ENCODE results near the gene CAMKK1.

Gene CAMKK1

GRCh38 chr17:3843935-3844516 is 48.8 kb downstream of the CAMKK1 start:
- DNase-seq: peak; percentile 67

- DNase-seq: no peak
Measured at GRCh38 chr17:3838206-3838605, 54.6 kb downstream of the CAMKK1 start.

GRCh38 chr17:3836551-3836950 is 56.3 kb downstream of the CAMKK1 start:
- no peak for DNase-seq

- DNase-seq: no peak
Measured at GRCh38 chr17:3835410-3836229, 57.2 kb downstream of the CAMKK1 start.

DNA sequence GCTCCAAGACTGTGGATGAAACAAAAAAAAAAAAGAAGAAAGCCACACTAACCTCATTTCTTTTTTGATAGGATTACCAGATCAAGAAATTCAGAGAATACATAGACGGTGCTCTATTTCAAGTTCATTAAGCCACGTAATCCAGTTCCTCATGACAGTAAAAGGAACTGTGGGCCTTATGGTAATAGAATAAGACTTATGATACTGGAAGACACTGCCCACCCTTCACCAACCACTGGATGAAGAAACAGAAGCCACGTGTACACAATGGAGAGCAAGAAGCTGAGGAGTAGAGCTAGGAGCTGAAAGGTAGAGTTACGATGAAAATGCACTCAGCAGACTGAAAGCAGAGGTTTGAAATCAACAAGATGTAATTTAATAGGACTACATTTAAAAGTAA is 58.0 kb downstream of the CAMKK1 start:
- DNase-seq: no peak

DNA sequence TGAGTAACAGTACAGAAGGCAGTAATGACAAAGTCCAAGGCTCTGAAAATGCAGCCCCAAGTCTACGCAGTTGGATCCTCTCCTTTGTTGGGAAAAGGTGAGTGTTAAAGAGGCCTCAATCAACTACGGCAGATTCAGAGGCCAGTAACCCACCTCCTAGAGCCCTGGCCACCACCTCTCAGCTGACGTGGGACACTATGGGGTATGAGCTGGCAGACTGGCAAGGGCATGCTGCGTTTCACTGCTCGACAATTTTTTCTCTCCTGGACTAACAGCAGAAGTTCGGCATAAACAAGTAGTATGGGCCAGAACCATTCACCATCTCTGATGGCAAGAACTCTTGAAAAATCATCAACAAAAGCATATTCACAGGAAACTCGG is 64.0 kb downstream of the CAMKK1 start:
- no peak for DNase-seq

GRCh38 chr17:3828151-3828851 is 64.6 kb downstream of the CAMKK1 start:
- DNase-seq: no peak

DNA sequence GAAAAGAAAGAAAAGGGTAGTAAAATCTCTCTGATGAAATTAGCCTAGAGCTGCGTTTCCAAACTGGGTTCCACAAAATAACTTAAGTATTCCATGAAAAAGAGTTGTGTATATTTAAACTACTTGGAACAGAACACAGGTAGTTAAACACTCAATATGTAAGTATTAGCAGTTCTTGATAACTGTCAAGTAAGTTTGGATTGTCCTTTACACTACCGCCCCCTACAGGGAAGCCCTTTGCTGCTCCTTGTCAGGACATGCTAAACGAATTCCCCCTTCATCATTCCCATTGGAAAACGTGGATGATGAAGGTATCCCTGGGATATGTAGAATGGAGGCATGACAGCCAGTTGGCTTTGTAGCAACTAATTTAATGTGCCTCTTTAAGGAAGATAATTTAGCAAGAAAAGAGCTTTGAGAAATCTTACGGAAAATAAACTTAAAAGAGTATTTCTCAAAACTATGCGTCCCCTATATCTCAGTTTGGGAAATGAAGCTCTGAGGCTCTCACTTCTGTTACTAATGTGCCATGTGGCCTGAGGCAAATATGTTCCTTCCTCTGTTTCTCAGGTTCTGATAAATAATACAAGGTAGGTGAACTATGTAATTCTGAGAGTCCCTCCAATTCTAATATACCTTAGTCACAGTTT is 65.6 kb downstream of the CAMKK1 start:
- peak; percentile 75 for DNase-seq

- no peak for DNase-seq
Measured at GRCh38 chr17:3826191-3826590, 66.7 kb downstream of the CAMKK1 start.

DNA sequence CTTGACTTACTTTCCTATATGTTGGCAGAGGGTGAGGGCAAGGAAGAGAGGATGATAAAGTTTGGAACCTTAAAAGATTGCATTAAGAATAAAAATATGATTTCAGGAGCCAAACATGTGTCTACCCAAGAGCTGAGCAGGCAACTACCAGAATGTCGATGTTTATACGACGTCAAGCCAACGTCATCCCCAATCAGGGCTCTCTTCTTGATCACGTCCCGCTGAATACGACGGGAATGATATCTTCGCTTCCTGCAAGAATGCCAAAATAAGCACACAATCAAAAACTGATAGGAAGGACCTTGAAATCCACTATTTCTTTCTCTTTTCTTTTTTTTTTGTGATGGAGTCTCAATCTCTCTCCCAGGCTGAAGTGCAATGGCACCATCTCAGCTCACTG is 71.8 kb downstream of the CAMKK1 start:
- DNase-seq: no peak

- DNase-seq: no peak
Measured at GRCh38 chr17:3818786-3819185, 74.1 kb downstream of the CAMKK1 start.

DNA sequence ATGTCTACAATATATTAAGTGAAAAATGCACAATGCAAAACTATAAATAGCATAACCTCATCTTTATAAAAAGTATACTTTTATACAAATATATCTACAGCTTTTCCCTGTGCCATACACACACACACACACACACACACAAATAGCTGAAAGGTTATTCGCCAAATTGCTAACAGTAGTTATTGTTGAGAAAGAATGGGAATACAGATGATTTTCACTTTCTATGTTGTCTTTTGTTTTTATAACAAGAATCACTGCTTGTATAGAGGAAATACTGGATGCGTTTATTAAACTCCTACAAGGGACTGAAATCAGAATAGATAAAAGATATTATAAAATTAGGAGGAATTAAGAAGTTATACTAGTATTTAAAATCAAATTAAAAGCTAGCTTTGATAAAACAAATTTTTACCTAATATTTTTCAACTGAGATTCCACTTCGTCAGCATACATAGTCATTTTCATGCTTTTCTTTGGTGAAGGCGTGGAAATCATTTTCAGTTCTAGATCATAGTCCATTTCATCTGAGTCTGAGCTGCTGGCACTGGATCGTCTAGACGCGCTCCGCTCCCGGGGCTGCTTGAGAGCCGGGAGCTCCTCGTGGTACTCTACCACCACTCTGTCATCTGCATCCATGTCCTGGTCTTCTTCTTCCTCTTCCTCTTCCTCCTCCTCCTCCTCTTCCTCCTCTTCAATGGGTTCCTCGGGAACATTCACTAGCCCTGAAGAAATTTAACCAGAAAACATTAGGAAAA is 74.8 kb downstream of the CAMKK1 start:
- no peak for DNase-seq

- DNase-seq: no peak
Measured at GRCh38 chr17:3815925-3816324, 76.9 kb downstream of the CAMKK1 start.

DNA sequence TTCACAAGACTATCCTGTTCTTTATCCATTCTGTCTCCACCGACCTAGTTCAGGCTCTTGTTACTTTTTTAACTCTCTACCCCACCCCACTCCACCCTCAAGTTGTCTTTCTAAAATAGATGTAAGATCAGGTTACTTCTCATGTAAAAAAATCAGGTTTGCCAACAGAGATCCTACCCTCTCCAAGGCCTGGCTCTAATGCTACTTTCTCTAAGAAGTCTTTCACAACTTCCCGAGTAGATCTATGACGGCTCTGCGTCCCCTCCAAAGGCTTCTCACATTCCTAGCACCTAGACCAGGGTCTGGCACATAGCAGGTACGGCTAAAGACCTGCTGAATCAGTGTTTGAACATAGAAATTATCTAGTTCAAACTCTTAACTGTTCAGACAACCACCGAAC is 77.7 kb downstream of the CAMKK1 start:
- DNase-seq: no peak

DNA sequence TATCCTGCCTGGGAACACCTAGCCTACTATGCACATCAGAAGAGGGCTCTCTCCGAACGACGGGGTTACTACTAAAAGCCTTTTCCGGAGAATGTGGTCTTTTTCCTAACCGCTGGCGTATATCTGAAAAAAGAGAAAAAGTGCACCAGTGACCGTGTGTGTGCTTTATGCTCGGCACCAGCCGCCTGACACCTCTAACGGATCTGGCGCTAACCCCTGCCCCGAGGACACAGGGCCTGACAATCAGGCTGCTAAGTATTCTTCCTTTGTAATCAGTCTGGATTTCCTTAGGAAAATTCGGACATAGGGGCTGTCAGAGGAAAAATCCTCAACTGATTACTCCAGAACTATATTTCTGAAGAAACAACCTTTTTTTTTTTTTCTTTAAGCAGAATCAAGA is 78.5 kb downstream of the CAMKK1 start:
- no peak for DNase-seq

GRCh38 chr17:3813171-3813570 is 79.7 kb downstream of the CAMKK1 start:
- DNase-seq: no peak

DNA sequence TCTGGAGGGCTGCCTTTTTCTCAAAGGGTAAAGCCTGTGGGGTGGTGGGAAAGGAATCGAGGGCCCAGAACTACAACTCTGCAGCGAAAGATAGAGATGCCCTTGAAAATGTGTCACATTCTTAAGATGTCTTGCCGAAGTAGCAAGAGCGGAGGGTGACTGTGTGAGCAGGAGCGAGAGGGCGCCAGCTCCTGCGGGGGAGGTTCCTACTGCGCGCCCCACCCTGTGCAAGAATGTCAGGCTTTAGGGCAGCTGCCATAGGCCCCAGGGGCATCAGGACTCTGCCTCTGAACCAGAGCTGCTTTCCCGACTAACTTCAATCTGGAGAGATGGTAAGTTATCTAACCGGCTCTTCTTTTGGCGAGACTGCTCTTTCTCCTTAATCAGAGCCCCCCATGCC is 80.1 kb downstream of the CAMKK1 start:
- no peak for DNase-seq

- DNase-seq: no peak
Measured at GRCh38 chr17:3812284-3812683, 80.6 kb downstream of the CAMKK1 start.
